ENCODE data around the gene NUP58.

Gene NUP58

GRCh38 chr13:25372284-25373081 is 71.1 kb downstream of the NUP58 start:
- DNase-seq (ENCODE audit: low spot score): no peak
- Histone ChIP-seq H3K27ac (no peak overlapping the region), H3K4me3 (peak overlapping the region; percentile 68)
- no peak for TF ChIP-seq CTCF (IDR thresholded peaks at IDR 0.05)

- peak; percentile 22 for TF ChIP-seq CTCF (IDR thresholded peaks at IDR 0.05)
- Histone ChIP-seq H3K4me3 (no peak overlapping the region), H3K27ac (no peak overlapping the region)
- DNase-seq (ENCODE audit: low spot score): no peak
Observed at GRCh38 chr13:25375727-25376358, 74.4 kb downstream of the NUP58 start.

- Histone ChIP-seq H3K27ac (no peak overlapping the region), H3K4me3 (no peak overlapping the region)
- DNase-seq (ENCODE audit: low spot score): no peak
- TF ChIP-seq CTCF (IDR thresholded peaks at IDR 0.05): no peak
Observed at GRCh38 chr13:25377244-25377962, 76.0 kb downstream of the NUP58 start.

- Histone ChIP-seq H3K27ac (no peak overlapping the region), H3K4me3 (no peak overlapping the region)
- no peak for DNase-seq (ENCODE audit: low spot score)
- no peak for TF ChIP-seq CTCF (IDR thresholded peaks at IDR 0.05)
Observed at GRCh38 chr13:25378528-25378927, 77.1 kb downstream of the NUP58 start.

GRCh38 chr13:25379011-25379410 is 77.6 kb downstream of the NUP58 start:
- no peak for DNase-seq (ENCODE audit: low spot score)
- TF ChIP-seq CTCF (IDR thresholded peaks at IDR 0.05): no peak
- no peak overlapping the region for H3K27ac ChIP-seq

GRCh38 chr13:25380082-25380481 is 78.7 kb downstream of the NUP58 start:
- Histone ChIP-seq H3K4me3 (no peak overlapping the region), H3K27ac (no peak overlapping the region)
- DNase-seq (ENCODE audit: low spot score): no peak
- TF ChIP-seq CTCF (IDR thresholded peaks at IDR 0.05): no peak

More at GRCh38 chr13:25379011-25379410, 77.6 kb downstream of the NUP58 start:
- H3K4me3 ChIP-seq: no peak overlapping the region
